ENCODE measurements around the gene LRRC46. TPM values are rescaled to one million over a fixed set of nuclear protein-coding genes. Genes with fewer than 3 reads are reported as not detected.

LRRC46 gene
- total and polyA plus RNA-seq, 10 of the 15 experiments (the other 5 are each of a cell fraction or from before 2014, with no cell fraction given) = 0.15 to 1.8 (median 0.38) TPM; not detected in 1

- TF ChIP-seq SIX5 (IDR thresholded peaks at IDR 0.05; ENCODE audit: low read depth, low read length, severe bottlenecking) (peak; percentile 43), CHD2 (IDR thresholded peaks at IDR 0.05; ENCODE audit: borderline replicate concordance, low read depth, low read length) (peak; percentile 67; the same call in 1 of the 2 replicates), TCF3 (IDR thresholded peaks at IDR 0.05; ENCODE audit: borderline replicate concordance, insufficient read depth, low read depth, low read length) (0 out of 2 replicates have a peak, but pooled peaks have one; percentile 65), SMARCA5 (IDR thresholded peaks at IDR 0.05) (no peak), BMI1 (IDR thresholded peaks at IDR 0.05; ENCODE audit: borderline replicate concordance) (peak; percentile 91), SMC3 (IDR thresholded peaks at IDR 0.05; ENCODE audit: borderline replicate concordance, low read length) (no peak), RB1 (IDR thresholded peaks at IDR 0.05; ENCODE audit: borderline replicate concordance) (peak; percentile 93; the same call in 1 of the 2 replicates), ZNF687 (IDR thresholded peaks at IDR 0.05) (0 out of 2 replicates have a peak, but pooled peaks have one; percentile 11), BHLHE40 (IDR thresholded peaks at IDR 0.05; ENCODE audit: borderline replicate concordance in 1 of 2, low read depth in 2 of 2, low read length in 1 of 2) (peak in 1 of 2 experiments; percentile 35; a peak in 1 of 4 replicates), ZZZ3 (IDR thresholded peaks at IDR 0.05; ENCODE audit: control insufficient read depth, insufficient read length, low read depth) (no peak), CBFB (IDR thresholded peaks at IDR 0.05; ENCODE audit: low read depth) (peak; percentile 92; the same call in 1 of the 2 replicates), BACH1 (IDR thresholded peaks at IDR 0.05; ENCODE audit: borderline replicate concordance) (peak; percentile 51; the same call in 1 of the 2 replicates), NR2C2 (IDR thresholded peaks at IDR 0.05; ENCODE audit: borderline replicate concordance, control insufficient read depth, insufficient read length, low read depth) (no peak), POLR2AphosphoS5 (IDR thresholded peaks at IDR 0.05; ENCODE audit: low read length) (peak; percentile 97), EZH2 (IDR thresholded peaks at IDR 0.05; ENCODE audit: borderline replicate concordance, control insufficient read depth, low read depth, low read length) (no peak), JUND (IDR thresholded peaks at IDR 0.05; ENCODE audit: low read depth, low read length) (no peak), YY1 (IDR thresholded peaks at IDR 0.05; ENCODE audit: low read depth, low read length) (peak; percentile 97), HSF1 (IDR thresholded peaks at IDR 0.05; ENCODE audit: low read depth, low read length) (no peak), BCL11A (IDR thresholded peaks at IDR 0.05; ENCODE audit: low read depth, low read length) (no peak), MTA2 (IDR thresholded peaks at IDR 0.05; ENCODE audit: low read depth) (no peak)
- TF ChIP-seq, protein P1, sequence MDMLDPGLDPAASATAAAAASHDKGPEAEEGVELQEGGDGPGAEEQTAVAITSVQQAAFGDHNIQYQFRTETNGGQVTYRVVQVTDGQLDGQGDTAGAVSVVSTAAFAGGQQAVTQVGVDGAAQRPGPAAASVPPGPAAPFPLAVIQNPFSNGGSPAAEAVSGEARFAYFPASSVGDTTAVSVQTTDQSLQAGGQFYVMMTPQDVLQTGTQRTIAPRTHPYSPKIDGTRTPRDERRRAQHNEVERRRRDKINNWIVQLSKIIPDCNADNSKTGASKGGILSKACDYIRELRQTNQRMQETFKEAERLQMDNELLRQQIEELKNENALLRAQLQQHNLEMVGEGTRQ (IDR thresholded peaks at IDR 0.05; ENCODE audit: borderline replicate concordance, low read depth, low read length) = no peak
- TF ChIP-seq, protein P2, sequence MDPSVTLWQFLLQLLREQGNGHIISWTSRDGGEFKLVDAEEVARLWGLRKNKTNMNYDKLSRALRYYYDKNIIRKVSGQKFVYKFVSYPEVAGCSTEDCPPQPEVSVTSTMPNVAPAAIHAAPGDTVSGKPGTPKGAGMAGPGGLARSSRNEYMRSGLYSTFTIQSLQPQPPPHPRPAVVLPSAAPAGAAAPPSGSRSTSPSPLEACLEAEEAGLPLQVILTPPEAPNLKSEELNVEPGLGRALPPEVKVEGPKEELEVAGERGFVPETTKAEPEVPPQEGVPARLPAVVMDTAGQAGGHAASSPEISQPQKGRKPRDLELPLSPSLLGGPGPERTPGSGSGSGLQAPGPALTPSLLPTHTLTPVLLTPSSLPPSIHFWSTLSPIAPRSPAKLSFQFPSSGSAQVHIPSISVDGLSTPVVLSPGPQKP (IDR thresholded peaks at IDR 0.05; ENCODE audit: low read depth, low read length) = peak; percentile 99
These were observed at the start of gene LRRC46, which contains the start of gene MRPL10 (continued) for GRCh38 chr17:47831003-47831933.
